Measurements from ENCODE around the gene DNAH1.

Gene DNAH1

GRCh38 chr3:52393959-52394670 is 78.0 kb downstream of the DNAH1 start:
- DNase-seq = no peak

DNA sequence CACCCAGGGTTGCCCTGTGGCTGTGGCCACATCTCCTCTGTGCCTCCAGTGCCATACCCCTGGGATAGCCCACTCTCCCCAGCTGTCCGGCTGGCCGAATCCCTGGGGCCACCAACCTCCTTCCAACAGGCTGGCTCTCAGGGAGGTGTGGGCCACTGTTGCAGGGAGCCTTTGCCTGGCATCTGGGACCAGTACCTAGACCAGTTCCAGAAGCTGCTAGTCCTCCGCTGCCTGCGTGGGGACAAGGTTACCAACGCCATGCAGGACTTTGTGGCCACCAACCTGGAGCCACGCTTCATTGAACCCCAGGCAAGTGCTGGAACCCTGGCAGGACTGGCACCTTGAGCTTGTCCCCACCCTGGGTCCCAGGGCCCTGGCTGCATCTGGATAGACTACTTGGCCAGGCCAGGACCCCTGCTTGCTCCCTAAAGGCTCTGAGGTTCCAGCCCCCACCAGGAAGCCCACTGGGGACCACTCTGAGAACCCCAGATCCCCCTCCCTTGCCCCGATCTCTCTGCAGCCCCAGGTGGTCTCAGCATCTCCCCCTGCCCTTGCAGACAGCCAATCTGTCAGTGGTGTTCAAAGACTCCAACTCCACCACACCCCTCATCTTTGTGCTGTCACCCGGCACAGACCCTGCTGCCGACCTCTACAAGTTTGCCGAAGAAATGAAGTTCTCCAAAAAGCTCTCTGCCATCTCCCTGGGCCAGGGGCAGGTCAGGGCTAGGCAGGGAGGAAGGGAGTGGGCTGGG is 78.8 kb downstream of the DNAH1 start:
- no peak for DNase-seq

GRCh38 chr3:52395503-52395865 is 79.4 kb downstream of the DNAH1 start:
- no peak for DNase-seq

GRCh38 chr3:52396011-52396906 is 80.1 kb downstream of the DNAH1 start:
- no peak for DNase-seq

GRCh38 chr3:52396907-52397591 is 80.9 kb downstream of the DNAH1 start:
- DNase-seq = no peak

- no peak for DNase-seq
Measured at GRCh38 chr3:52397676-52398399, 81.7 kb downstream of the DNAH1 start.

GRCh38 chr3:52398670-52399081 is 82.6 kb downstream of the DNAH1 start:
- no peak for DNase-seq

DNA sequence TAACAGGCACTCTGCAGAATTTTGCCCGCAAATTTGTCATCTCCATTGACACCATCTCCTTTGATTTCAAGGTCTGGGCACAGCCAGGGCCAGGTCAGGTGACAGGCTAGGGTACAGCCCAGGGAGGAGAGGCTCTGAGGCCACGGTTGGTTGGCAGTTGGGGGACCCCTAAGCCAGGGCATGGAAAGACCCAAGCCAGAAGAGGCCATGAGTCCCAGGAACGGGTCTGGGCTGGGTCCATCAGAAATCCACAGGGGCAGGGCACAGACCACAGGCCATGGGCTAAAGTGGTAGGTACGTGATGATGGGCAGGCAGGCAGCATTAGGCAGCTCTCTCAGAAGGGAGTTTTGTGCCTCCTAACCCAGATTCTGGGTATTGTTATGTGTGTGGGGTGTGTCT is 83.0 kb downstream of the DNAH1 start:
- DNase-seq = no peak

GRCh38 chr3:52399593-52399992 is 83.5 kb downstream of the DNAH1 start:
- no peak for DNase-seq

DNA sequence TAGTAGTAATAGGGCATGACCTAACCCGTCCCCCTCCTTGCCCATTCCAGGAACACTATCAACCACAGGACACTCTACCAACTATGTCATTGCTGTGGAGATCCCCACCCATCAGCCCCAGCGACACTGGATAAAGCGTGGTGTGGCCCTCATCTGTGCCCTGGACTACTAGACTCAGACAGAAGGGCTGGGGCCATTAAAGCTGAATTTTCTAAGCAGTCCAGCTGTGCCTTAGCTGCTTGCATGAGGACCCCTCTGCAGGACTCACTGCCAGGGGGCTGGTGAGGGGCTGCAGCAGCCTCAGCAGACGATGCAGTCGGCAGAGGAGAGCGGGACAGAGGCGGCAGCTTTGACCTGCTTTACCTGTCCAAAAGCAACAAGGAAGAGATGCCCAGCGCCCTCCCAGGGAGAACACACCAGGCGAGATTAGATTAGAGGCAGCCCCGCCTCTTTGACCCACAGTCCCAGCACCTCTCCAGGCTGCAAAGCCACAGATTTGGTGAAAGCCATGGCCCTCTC is 84.2 kb downstream of the DNAH1 start:
- DNase-seq = no peak

GRCh38 chr3:52401021-52401420 is 84.9 kb downstream of the DNAH1 start:
- DNase-seq = no peak

DNA sequence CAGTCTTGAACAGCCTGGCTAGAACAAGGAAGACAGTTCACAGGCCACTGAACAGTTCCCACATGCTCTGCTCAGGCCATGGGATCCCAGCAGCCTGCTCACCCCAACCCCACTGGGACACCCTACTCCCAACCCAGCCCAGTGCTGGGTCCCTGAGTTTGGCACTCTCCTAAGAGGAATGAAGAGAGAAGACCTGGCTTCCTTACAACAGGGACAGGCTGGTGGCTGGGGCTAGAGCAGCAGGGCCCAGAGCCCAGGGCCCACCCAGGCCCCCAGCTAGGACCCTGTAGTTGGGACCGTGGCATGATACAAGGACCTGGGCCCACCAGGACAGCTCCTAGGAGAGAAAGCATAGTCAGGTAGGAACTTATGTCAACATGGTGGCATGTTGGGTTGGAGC is 85.4 kb downstream of the DNAH1 start:
- DNase-seq = no peak

DNA sequence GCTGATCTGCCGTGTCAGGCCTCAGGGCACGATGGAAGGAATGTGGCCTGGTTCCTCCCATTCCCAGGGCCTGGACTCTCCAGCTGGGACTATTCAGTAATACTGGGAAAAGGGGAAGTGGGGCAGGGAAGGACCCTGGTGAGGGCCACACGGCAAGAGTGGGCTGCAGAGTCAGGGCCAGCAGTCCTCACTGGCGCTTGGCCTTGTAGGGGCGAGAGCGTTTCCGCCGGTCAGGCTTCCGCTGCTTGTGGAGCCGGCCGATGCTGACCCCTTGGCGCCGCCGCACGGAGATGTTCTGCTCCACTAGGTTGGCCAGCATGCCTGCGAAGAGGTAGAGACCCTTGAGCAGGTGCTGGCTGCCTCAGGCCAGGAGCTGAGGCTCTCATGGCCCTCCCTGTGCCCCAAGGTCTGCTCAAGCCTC is 86.0 kb downstream of the DNAH1 start:
- no peak for DNase-seq

DNA sequence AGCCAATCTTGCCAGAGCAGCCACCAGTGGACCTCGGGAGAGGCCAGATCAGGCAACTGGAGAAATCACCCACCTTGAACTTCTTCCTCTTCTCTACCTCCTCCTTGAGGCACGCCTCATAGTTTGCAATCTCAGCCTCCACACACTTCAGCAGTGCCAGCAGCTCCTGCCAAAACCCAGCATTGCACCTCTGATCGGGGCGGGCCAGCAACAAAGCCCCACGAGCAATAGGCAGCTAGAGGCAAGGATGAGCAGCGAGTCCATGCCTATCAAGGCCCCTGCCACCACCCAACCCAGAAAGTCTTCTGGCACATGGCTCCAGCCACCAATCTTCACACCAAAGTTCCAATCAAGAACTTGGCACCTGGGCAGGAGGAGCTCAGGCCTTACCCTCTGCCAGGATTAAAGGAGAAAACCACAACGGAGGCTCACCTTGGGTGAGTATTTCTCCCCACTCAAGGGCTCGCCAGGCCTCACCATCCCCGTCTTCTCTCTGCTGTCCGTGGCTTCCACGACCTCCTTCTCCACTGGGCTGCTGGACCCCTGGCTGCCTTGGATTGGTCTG is 86.7 kb downstream of the DNAH1 start:
- DNase-seq = no peak

GRCh38 chr3:52403271-52403841 is 87.2 kb downstream of the DNAH1 start:
- DNase-seq = no peak

DNA sequence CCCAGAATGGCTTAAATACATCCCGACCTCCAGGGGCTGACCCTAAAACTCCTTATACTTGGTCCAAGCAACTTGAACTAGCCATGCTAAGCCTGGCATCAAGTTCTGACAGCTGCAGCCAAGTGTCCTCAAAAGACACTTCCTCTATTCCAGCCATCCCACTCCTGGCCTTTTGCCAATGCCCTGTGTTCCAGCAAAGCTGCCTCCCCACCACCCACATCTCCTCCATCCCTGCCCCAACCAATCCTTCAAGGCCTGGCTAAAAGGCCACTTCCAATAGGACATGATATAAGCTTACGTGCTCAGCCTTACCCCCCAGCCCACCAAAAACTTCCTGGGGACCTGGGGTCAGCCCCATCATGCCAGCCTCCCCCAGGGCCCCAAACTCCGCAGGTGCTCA is 87.8 kb downstream of the DNAH1 start:
- no peak for DNase-seq

GRCh38 chr3:52404391-52404790 is 88.3 kb downstream of the DNAH1 start:
- no peak for DNase-seq

GRCh38 chr3:52405066-52405465 is 88.9 kb downstream of the DNAH1 start:
- DNase-seq = no peak

GRCh38 chr3:52405601-52406110 is 89.5 kb downstream of the DNAH1 start:
- DNase-seq = no peak

- no peak for DNase-seq
Measured at GRCh38 chr3:52406231-52406661, 90.1 kb downstream of the DNAH1 start.
